ENCODE data around the gene SLC35F1.

DNA sequence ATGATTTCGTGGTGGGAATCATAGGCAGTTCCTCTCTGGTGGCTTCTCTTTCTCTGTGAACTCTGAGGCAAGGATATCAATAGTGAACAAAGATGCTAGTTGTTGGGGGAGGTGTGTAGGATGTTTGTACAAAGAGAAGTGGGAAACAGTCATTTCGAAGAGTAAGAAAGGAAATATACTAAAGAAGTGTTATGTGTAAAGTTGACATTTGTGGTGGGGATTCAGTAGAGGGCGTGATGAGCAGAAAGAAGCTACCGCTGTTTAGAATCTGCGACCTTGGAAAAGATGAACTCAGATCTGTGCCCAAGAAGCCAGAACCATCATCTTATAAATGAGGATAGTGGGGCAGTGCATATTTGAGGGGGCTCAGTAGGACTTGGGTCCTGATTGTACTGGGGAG, 11.4 kb downstream of the SLC35F1 start:
- TF ChIP-seq EZH2 (IDR thresholded peaks at IDR 0.05; ENCODE audit: insufficient read depth, poor library complexity, severe bottlenecking) (no peak), EZH2phosphoT487 (IDR thresholded peaks at IDR 0.05; ENCODE audit: insufficient read depth, low read depth) (no peak)
